ENCODE measurements around the gene EXT2.

EXT2 gene

GRCh38 chr11:44136176-44136945 is 40.9 kb downstream of the EXT2 start:
- DNase-seq, result no peak

- DNase-seq, result no peak
Measured at GRCh38 chr11:44137057-44137456, 41.6 kb downstream of the EXT2 start.

DNA sequence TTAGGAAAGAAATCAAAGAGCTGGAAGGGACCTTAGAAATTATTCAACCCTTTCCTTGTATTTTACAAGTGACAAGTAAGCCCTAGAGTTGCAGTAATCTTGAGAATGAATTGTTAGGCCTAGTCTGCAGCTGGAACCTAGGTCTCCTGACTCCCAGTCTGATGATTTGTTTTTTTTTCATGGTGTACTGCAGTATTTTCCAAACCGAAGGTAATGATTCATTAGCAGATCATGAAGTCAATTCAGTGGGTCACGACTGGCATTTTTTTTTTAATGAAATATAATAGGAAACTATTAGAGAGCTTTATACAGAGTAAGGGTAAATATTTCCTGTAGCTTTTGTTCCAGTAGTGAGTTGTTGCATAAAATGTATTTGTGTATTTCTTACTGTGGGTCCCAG is 42.8 kb downstream of the EXT2 start:
- DNase-seq, result no peak

DNA sequence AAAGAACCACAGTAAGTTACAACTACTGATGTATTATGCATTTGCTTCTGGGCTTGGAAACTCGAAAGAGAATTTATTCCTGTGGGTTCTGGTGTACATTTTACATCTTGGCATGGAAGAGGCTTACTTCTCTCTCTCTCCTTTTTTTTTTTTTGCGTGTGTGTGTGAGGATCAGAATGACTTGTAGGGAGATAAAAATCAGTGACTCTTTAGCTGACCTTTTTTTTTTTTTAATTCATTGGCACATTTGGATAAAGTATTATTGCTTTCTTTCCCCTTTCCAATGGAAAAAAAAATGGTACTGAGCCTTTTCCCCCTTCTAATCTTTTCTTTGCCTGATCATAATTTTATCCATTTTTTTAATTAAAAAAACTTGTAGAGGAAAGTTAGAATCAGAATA is 43.5 kb downstream of the EXT2 start:
- DNase-seq, result no peak

DNA sequence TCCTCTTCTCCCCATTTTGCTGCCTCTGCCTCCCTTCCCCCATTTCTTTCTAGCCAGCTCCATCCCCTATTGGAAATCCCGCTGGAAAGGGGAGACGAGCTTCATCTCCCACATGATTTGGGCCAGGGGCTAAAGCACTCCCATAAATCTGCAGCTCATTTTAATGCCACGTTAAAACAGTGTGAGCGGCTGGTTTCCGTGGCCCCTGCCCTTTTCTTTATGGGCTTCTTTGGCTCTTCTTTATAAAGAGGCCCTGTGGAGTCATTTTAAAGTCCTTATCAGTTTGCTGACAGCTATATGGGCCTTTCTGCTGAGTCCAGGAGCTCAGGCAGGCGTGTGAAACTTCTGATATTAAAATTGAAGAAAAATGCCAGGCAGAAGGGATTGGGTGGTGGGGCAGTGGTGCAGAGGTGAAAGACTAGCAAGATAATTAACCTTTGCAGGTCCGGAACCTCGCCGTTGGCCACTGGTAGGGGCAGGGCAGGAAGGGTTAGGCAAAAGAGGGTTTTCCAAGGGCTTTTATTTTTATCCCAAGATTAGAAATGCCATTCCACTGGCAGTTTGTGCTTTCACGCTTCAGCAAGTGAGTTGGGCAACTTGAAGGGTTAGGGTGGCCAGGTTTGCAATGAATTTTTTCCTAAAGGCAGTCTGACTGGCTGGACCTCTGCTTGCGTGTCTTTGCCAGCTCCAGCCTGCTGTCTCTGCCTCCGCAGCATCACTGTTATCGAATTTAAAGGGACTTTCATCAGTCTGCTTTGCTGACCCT is 44.3 kb downstream of the EXT2 start:
- no peak for DNase-seq

- DNase-seq, result no peak
Measured at GRCh38 chr11:44140372-44140771, 44.9 kb downstream of the EXT2 start.

GRCh38 chr11:44140805-44141204 is 45.3 kb downstream of the EXT2 start:
- no peak for DNase-seq

DNA sequence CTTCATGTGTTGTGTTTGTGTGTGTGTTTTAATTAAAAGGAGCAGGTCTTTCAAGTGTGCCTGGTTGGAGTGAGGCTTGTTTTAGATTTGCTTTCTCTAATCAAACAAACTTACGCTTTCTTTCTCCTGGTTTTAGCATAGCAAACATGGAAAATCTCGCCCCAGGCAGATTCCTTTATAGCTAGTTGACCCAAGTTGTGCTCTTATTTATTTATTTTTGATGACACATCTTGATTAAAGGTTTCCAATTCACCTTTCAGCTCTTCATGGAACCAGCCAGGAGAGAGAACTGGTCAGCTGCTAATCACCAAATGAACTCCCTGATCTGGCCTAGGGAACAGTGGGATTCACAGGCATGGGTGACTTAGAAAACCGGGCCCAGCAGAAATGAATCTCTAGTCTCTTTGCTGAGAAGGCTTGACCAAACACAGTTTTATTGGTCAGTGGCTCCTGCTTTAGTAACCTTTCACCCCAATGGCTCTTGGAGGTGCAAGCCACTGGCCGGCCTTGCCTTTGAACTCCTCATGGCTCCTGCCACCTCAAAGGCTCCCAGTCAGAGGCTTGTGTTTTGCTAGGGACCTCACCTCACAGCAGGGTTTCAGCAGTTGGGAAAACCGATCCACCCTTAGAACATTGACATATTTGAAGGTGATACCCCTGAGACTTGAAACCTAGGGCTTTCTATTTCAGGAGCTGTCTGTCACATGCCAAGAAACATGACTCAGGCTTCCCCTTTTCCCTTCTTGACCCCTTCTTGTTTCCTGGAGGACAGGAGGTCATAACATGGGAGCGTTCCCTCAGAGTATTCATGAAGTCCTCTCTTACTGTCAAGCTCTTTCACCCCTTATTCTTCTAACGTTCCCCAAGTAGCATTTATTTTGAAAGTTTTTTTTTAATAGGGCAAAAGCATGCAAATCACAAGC is 48.8 kb downstream of the EXT2 start:
- no peak for DNase-seq

- DNase-seq, result no peak
Measured at GRCh38 chr11:44145011-44145775, 49.7 kb downstream of the EXT2 start.

- no peak for DNase-seq
Measured at GRCh38 chr11:44146931-44147330, 51.5 kb downstream of the EXT2 start.

GRCh38 chr11:44147751-44148150 is 52.3 kb downstream of the EXT2 start:
- DNase-seq, result no peak

- no peak for DNase-seq
Measured at GRCh38 chr11:44149651-44150050, 54.2 kb downstream of the EXT2 start.

- DNase-seq, result no peak
Measured at GRCh38 chr11:44150401-44150800, 54.9 kb downstream of the EXT2 start.

DNA sequence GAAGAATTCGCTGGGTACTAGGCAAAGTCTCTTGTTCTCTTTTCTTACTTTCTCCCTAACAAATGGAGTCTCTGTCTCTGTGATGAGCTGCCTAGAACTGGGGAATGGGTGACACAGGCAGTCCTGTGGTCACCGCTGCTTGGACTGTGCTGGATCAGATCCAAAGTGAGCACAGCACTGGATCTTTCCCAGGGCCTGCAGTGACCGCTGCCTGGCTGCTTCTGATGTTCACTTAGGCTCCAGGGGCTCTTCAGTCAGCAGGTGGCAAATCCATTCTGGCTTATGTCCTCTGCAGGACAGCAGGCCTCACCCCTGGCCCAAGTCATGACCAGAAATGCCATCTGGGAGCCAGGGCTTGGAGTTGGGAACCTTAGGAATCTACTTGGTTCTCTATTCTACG is 61.5 kb downstream of the EXT2 start:
- no peak for DNase-seq

- no peak for DNase-seq
Measured at GRCh38 chr11:44158384-44158783, 62.9 kb downstream of the EXT2 start.

GRCh38 chr11:44159848-44160721 is 64.6 kb downstream of the EXT2 start:
- peak; percentile 2 to 81 for DNase-seq

DNA sequence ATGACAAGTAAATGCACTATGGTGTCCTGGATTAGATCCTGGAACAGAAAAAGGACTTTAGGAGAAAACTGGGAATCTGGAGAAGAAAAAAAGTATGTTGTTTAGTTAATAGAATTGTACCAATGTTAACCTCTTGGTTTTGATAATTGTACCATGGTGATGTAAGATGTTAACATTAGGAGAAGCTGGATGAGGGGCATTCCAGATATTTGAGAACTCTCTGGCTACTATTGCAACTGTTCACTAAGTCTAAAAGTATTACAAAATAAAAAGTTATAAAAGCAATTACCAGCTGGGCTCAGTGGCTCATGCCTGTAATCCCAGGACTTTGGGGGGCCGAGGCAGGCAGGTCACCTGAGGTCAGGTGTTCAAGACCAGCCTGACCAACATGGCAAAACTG is 66.5 kb downstream of the EXT2 start:
- no peak for DNase-seq

- DNase-seq, result no peak
Measured at GRCh38 chr11:44162662-44163061, 67.2 kb downstream of the EXT2 start.

DNA sequence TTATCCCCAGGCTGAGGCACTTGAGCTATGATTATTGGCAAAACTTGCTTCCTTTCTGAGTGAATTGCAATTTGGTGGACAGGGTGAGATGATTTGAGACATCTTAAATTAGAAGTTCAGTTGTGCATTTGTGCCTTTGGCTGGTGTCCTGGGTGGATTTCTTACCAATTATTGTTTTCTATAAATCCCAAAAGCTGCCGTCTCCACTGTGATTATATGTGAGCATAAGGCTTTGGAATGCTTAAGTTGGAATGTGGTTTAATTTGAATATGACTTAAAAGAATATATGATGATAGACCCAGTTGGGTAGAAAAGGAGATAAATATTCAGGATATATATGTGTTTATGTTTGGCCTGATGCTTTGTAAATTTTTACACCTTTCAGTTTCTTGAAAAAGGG is 70.0 kb downstream of the EXT2 start:
- DNase-seq, result no peak

DNA sequence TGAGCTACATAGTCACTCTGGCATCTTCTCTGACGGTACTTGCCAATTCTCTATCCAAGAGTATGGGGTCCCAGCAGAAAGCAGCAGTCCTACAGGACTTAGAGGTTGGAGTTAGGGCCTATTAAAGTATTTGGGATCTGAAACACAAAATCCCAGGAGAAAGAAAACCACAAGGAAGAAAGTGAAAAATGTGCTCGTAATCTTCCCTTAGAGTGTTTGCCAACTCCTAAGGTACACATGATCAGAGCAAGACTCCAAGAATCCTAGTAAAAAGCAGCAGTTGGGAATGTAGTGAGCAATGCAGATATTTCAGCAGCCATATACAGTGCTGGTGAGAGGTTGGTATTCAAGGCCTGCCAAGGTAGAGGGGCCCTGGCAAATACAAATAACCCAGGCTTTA is 71.6 kb downstream of the EXT2 start:
- DNase-seq, result no peak

DNA sequence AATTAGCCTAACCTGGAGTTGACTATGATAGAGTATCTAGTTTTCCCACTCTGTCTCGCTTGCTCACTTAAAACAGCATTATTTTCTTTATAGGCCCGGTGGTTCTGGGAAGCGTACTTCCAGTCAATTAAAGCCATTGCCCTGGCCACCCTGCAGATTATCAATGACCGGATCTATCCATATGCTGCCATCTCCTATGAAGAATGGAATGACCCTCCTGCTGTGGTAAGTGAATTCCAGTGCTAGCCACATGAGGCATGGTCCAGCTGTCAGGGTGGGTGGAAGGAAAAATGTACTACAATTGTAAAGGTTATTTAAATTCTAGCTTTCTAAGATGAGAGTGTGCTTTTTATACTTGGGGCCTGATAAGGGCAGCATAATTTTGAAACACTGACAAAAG is 76.0 kb downstream of the EXT2 start:
- DNase-seq, result no peak

DNA sequence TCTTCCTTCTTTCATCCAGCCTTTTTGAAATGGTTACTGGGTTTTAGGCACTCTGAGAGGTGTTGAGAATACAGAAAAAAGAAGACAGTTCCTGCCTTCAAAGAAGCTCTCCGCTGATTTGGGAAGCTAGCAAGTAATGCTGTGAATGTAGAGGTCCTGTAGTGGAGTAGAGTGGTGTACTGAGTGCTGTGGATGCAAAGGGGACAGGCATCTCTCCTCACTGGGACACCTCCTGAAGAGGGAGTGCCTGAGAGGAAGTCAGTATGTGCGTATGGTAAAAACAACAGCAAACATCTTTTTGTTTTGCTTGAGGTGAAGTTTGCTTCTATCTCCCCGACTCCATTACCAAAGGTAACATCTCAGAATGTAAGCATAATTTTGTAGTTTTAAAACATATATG is 77.5 kb downstream of the EXT2 start:
- DNase-seq, result no peak

Measured in NCI-H524 (cell line).